K562 (cell line): ENCODE results near the gene GGNBP2. TPM values are rescaled to one million over a fixed set of nuclear protein-coding genes. Genes with fewer than 3 reads are reported as not detected.

Experiments
- EGR1 ChIP-seq: fragments of 450-650 bp; conservative IDR thresholded peaks from 2 replicates; pipeline ENCODE4 v1.6.1; 2017; ENCODE audit warnings: mild to moderate bottlenecking
- FOXJ3 ChIP-seq: sonication (generic); formaldehyde crosslinking; IDR thresholded peaks from 2 replicates; pipeline ENCODE4 v1.4.0; 2020; ENCODE audit warnings: mild to moderate bottlenecking, missing genetic modification reagents
- ILF3 ChIP-seq: fragments of 450-650 bp; IDR thresholded peaks from 2 replicates; pipeline ENCODE4 v1.6.1; 2018; ENCODE audit warnings: antibody characterized with exemption, mild to moderate bottlenecking, moderate library complexity, borderline replicate concordance
- KDM1A ChIP-seq, 2 experiments: fragments of 450-650 bp; IDR thresholded peaks; 2 replicates each; pipeline ENCODE4 v1.6.1; 2016; ENCODE audit warnings: mild to moderate bottlenecking in 2 of 2
- KLF10 ChIP-seq: fragments of 250-450 bp; sonication (Bioruptor Pico); IDR thresholded peaks from 2 replicates; pipeline ENCODE4 v1.6.1; 2021; ENCODE audit warnings: matching md5 sums
- MTF1 ChIP-seq: fragments of 250-450 bp; sonication (Bioruptor Pico); IDR thresholded peaks from 2 replicates; pipeline ENCODE4 v1.9.0; 2021; ENCODE audit warnings: moderate library complexity, mild to moderate bottlenecking, inconsistent platforms, borderline replicate concordance
- MYNN ChIP-seq, 2 experiments: sonication (generic); formaldehyde crosslinking in 1 of 2; IDR thresholded peaks; 2 replicates each; pipeline versions ENCODE4 v1.5.0 to v1.6.1; 2016 to 2020; ENCODE audit warnings: antibody characterized with exemption in 1 of 2, missing genetic modification reagents in 1 of 2
- POLR2AphosphoS5 ChIP-seq: IDR thresholded peaks from 2 replicates; pipeline ENCODE4 v1.6.1; 2011; ENCODE audit warnings: mild to moderate bottlenecking, low read depth, low read length, moderate library complexity; ENCODE audit not compliant: control insufficient read depth, insufficient read depth
- THRA ChIP-seq: fragments of 450-650 bp; IDR thresholded peaks from 2 replicates; pipeline ENCODE4 v1.6.1; 2017; ENCODE audit warnings: mild to moderate bottlenecking, moderate library complexity
- TRIM28 ChIP-seq: fragments of 450-650 bp; IDR thresholded peaks from 2 replicates; pipeline ENCODE4 v1.6.1; 2017
- XRCC4 ChIP-seq: IDR thresholded peaks from one replicate; pipeline ENCODE4 v1.6.1; 2011; ENCODE audit not compliant: insufficient read depth, insufficient read length; ENCODE audit errors: extremely low read depth
- ZNF253 ChIP-seq: fragments of 250-450 bp; sonication (Bioruptor Pico); conservative IDR thresholded peaks from 2 replicates; pipeline ENCODE4 v1.6.1; 2021; ENCODE audit warnings: mild to moderate bottlenecking
- ZNF584 ChIP-seq: fragments of 200-800 bp; sonication (Bioruptor generic); IDR thresholded peaks from 2 replicates; pipeline ENCODE4 v1.6.1; 2016; ENCODE audit warnings: low read depth, mild to moderate bottlenecking, missing genetic modification characterization, missing compliant biosample characterization
- ZNF644 ChIP-seq: fragments of 200-800 bp; sonication (Bioruptor generic); IDR thresholded peaks from 2 replicates; pipeline ENCODE4 v1.6.1; 2016; ENCODE audit warnings: low read depth, missing genetic modification characterization, missing compliant biosample characterization
- ZNF668 ChIP-seq: fragments of 250-450 bp; sonication (Bioruptor Pico); IDR thresholded peaks from 2 replicates; pipeline ENCODE4 v1.8.0; 2022; ENCODE audit warnings: mild to moderate bottlenecking, inconsistent platforms
- ZNF717 ChIP-seq: fragments of 250-450 bp; sonication (Bioruptor Pico); IDR thresholded peaks from 2 replicates; pipeline ENCODE4 v1.5.0; 2021
- polyA plus RNA-seq, 8 experiments: library from polyadenylated mRNA; depleted of rRNA in 4 of 8; stranded (reverse) in 5 of 8; unstranded in 3 of 8; fragments of >200 nt; fragmentation: Nextera tagmentation in 2 of 8; fragmentation: Illumina TruSeq in 1 of 8; extraction: Ambion mirVana in 2 of 8; extraction: Trizol in 1 of 8; gene quantifications; 2 replicates each; pipeline versions ENCODE4 v1.2.1 to v1.2.3, GENCODE V29; 2011 to 2014; ENCODE audit warnings: inconsistent platforms in 1 of 8, missing spikeins in 1 of 8
- total RNA-seq, 7 experiments: library from RNA; depleted of rRNA in 6 of 7; stranded (reverse); fragments of >200 nt in 6 of 7; fragmentation: Illumina TruSeq in 2 of 7; extraction: Trizol in 2 of 7; gene quantifications; 2 replicates each; pipeline versions ENCODE4 v1.2.1 to v1.2.3, GENCODE V29; 2011 to 2021; ENCODE audit warnings: low replicate concordance in 1 of 7
- TF ChIP-seq, protein P1 (sequence below): fragments of 150-350 bp; IDR thresholded peaks from 2 replicates; pipeline ENCODE4 v1.6.1; 2014; ENCODE audit warnings: low read depth, mild to moderate bottlenecking, low read length, borderline replicate concordance
- TF ChIP-seq, protein P2 (sequence below): fragments of 250-450 bp; sonication (Bioruptor Pico); IDR thresholded peaks from 2 replicates; pipeline ENCODE4 v1.9.0; 2021; ENCODE audit warnings: mild to moderate bottlenecking, inconsistent platforms
- TF ChIP-seq, protein P3 (sequence below): conservative IDR thresholded peaks from 2 replicates; pipeline ENCODE4 v1.6.1; 2011; ENCODE audit warnings: low read depth, mild to moderate bottlenecking, low read length; ENCODE audit not compliant: control insufficient read depth

Gene GGNBP2
- total and polyA plus RNA-seq, 9 of the 15 experiments (the other 6 are each of a cell fraction or from before 2014, with no cell fraction given) = 35.7 to 96.6 (median 64.1) TPM

GRCh38 chr17:36534840-36535668, 9.7 kb upstream of the GGNBP2 start, which contains the start of the genes MYO19 and PIGW (continued):
- TF ChIP-seq, protein P1, sequence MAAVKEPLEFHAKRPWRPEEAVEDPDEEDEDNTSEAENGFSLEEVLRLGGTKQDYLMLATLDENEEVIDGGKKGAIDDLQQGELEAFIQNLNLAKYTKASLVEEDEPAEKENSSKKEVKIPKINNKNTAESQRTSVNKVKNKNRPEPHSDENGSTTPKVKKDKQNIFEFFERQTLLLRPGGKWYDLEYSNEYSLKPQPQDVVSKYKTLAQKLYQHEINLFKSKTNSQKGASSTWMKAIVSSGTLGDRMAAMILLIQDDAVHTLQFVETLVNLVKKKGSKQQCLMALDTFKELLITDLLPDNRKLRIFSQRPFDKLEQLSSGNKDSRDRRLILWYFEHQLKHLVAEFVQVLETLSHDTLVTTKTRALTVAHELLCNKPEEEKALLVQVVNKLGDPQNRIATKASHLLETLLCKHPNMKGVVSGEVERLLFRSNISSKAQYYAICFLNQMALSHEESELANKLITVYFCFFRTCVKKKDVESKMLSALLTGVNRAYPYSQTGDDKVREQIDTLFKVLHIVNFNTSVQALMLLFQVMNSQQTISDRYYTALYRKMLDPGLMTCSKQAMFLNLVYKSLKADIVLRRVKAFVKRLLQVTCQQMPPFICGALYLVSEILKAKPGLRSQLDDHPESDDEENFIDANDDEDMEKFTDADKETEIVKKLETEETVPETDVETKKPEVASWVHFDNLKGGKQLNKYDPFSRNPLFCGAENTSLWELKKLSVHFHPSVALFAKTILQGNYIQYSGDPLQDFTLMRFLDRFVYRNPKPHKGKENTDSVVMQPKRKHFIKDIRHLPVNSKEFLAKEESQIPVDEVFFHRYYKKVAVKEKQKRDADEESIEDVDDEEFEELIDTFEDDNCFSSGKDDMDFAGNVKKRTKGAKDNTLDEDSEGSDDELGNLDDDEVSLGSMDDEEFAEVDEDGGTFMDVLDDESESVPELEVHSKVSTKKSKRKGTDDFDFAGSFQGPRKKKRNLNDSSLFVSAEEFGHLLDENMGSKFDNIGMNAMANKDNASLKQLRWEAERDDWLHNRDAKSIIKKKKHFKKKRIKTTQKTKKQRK = no peak
- no peak for TF ChIP-seq ILF3
- no peak for TF ChIP-seq XRCC4
- no peak for TF ChIP-seq THRA
- TF ChIP-seq FOXJ3 (CRISPR knock-in tag) = no peak
- no peak for TF ChIP-seq MTF1
- no peak for TF ChIP-seq KLF10
- peak; percentile 21; the same call in 1 of the 2 replicates for TF ChIP-seq MYNN (IDR thresholded peaks at IDR 0.05)
- no peak for TF ChIP-seq MYNN (CRISPR knock-in tag; IDR thresholded peaks at IDR 0.05)
- no peak for TF ChIP-seq ZNF668 (CRISPR knock-in tag)
- no peak; the same call in 1 of the 2 replicates for TF ChIP-seq TRIM28
- TF ChIP-seq ZNF584 = peak; percentile 51; the same call in 1 of the 2 replicates
- TF ChIP-seq, protein P2, sequence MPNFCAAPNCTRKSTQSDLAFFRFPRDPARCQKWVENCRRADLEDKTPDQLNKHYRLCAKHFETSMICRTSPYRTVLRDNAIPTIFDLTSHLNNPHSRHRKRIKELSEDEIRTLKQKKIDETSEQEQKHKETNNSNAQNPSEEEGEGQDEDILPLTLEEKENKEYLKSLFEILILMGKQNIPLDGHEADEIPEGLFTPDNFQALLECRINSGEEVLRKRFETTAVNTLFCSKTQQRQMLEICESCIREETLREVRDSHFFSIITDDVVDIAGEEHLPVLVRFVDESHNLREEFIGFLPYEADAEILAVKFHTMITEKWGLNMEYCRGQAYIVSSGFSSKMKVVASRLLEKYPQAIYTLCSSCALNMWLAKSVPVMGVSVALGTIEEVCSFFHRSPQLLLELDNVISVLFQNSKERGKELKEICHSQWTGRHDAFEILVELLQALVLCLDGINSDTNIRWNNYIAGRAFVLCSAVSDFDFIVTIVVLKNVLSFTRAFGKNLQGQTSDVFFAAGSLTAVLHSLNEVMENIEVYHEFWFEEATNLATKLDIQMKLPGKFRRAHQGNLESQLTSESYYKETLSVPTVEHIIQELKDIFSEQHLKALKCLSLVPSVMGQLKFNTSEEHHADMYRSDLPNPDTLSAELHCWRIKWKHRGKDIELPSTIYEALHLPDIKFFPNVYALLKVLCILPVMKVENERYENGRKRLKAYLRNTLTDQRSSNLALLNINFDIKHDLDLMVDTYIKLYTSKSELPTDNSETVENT (CRISPR knock-in tag) = peak; percentile 34; the same call in 1 of the 2 replicates
- TF ChIP-seq, protein P3, sequence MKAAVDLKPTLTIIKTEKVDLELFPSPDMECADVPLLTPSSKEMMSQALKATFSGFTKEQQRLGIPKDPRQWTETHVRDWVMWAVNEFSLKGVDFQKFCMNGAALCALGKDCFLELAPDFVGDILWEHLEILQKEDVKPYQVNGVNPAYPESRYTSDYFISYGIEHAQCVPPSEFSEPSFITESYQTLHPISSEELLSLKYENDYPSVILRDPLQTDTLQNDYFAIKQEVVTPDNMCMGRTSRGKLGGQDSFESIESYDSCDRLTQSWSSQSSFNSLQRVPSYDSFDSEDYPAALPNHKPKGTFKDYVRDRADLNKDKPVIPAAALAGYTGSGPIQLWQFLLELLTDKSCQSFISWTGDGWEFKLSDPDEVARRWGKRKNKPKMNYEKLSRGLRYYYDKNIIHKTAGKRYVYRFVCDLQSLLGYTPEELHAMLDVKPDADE = peak; percentile 78
- TF ChIP-seq EGR1 = peak; percentile 43
- TF ChIP-seq ZNF717 (CRISPR knock-in tag) = no peak
- TF ChIP-seq ZNF644 = no peak
- TF ChIP-seq KDM1A (IDR thresholded peaks at IDR 0.05) = no peak
- peak; percentile 77 for TF ChIP-seq POLR2AphosphoS5
- no peak for TF ChIP-seq ZNF253 (CRISPR knock-in tag)
